A673 (cell line): Measurements from ENCODE around the gene AEBP2.

Experiments used
- EZH2 ChIP-seq: fragments of 200-600 bp; sonication (generic); IDR thresholded peaks from 2 replicates; pipeline ENCODE4 v1.6.1; 2017; ENCODE audit warnings: borderline replicate concordance, low read depth, mild to moderate bottlenecking, mixed read lengths, antibody characterized with exemption, low read length; ENCODE audit not compliant: poor library complexity, severe bottlenecking
- TF ChIP-seq, protein P1 (sequence below): fragments of 300-800, 200-600 bp; sonication (generic); conservative IDR thresholded peaks from 2 replicates; pipeline ENCODE4 v1.5.1; 2017; ENCODE audit warnings: low read depth, mild to moderate bottlenecking, antibody characterized with exemption, low read length, moderate library complexity, mixed read lengths

DNA sequence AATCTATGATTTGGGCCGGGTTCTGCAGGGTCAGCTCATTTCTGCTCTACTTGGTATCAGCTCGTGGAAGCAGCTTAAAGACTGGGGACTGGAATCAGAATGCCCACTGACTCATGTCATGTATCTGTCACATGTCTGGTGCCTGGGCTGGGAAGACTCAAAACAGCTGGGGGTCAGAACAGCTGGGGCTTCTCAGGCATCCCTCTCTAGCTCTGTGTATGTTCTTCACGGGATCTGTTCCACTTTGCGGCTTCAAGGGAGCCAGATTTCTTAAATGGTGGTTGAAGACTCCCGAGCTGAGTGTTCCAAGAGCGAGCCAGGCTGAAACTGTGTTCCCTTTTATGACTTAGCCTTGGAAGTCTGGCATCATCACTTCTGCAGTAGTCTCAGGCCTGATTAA lies 11.9 kb downstream of the AEBP2 start:
- TF ChIP-seq, protein P1, sequence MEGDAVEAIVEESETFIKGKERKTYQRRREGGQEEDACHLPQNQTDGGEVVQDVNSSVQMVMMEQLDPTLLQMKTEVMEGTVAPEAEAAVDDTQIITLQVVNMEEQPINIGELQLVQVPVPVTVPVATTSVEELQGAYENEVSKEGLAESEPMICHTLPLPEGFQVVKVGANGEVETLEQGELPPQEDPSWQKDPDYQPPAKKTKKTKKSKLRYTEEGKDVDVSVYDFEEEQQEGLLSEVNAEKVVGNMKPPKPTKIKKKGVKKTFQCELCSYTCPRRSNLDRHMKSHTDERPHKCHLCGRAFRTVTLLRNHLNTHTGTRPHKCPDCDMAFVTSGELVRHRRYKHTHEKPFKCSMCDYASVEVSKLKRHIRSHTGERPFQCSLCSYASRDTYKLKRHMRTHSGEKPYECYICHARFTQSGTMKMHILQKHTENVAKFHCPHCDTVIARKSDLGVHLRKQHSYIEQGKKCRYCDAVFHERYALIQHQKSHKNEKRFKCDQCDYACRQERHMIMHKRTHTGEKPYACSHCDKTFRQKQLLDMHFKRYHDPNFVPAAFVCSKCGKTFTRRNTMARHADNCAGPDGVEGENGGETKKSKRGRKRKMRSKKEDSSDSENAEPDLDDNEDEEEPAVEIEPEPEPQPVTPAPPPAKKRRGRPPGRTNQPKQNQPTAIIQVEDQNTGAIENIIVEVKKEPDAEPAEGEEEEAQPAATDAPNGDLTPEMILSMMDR, result no peak
- TF ChIP-seq EZH2, result no peak
